HG02610 (cell line): Measurements from ENCODE around the gene PTPRU.

Experiments
- ATAC-seq: cut with Tn5 transposase; IDR thresholded peaks from one replicate; pipeline ENCODE4 v1.9.1; 2021; ENCODE audit warnings: mild to moderate bottlenecking, moderate library complexity; ENCODE audit not compliant: unreplicated experiment

Gene PTPRU

DNA sequence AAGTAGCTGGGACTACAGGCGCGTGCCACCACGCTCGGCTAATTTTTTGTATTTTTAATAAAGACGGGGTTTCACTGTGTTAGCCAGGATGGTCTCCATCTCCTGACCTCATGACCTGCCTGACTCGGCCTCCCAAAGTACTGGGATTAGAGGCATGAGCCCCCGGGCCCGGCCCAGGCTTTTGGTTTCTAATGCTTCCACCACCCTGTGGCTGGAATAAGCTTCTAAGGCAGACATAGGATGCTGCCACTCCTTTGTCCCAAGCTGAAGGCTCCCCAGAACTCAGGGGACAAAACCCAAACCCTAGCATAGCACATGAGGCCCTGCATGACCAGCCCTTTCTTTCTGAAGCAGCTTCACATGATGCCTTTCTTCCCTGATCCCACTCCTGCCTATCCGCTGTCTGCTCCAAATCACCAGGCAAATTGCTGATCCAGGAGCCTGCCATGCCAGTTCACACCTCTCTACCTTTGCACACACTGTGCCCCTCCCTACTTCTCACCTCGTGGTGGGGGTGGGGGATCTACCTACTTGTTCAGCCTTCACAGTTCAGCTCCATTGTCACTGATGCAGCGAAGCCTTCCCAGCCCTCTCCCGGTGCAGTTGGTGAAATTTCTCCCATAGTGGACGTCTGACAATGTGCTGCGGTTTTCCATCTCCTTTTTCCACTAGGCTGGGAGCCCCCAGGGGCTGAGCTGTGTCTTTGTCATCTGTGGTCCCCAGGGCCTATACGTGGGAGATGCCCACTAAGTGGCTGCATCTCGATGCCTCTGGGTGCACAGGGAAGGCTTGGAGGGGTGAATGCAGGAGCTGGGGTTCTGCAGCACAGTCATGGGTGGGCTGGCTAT, 6.9 kb downstream of the PTPRU start:
- no peak for ATAC-seq

DNA sequence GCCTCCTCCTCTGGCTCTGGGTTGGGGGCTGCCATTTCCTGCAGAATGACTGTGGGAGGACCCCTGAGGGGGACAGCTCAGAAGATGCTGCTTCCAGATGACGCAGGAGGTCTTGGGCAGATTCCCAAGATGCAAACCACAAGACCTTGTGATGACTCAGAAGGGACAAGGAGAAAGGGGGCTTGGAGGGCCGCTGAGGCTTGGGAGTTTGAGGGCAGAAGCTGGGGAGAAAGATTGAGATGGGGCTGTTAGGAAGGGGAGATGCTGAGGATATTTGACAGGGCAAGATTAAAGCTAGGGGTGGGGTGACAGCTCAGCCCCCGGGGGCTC, 7.5 kb downstream of the PTPRU start:
- no peak for ATAC-seq

DNA sequence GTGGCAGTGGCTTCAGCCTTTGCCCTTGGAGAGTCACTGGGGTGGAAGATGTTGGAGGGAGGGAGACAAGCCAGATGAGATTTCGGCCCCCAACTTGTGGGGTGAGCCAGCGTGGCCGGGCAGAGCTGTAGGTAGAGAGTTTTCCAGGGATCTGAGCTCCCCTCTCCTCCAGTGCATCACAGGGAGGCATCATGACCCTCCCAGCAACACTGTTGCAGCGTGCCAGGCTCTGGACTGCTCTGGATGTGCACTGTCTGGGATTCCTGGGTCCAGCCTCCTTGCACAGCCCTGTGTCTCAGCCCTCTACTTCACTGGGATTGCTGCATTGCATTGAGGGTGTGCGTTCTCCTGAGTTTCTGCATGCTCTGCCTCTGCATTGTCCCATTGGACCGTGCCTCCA, 8.9 kb downstream of the PTPRU start:
- no peak for ATAC-seq

DNA sequence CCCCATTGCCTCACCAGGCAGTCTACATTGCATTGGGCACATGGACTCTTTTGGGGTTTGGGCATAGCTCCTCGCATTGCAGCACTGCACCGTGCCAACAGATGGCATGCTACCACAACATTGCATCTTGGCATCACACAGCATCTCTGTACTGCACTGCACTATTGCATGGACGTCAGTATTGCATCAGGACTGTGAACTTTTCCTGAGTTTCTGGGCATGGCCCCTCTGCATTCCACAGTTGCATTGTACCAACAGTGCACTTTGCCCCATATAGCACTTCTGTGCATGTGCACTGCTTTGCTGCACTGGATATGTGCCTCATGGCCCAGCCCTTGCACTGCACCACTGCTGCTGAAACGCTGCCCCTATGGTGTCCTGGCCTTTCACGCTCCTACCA, 9.6 kb downstream of the PTPRU start:
- no peak for ATAC-seq

DNA sequence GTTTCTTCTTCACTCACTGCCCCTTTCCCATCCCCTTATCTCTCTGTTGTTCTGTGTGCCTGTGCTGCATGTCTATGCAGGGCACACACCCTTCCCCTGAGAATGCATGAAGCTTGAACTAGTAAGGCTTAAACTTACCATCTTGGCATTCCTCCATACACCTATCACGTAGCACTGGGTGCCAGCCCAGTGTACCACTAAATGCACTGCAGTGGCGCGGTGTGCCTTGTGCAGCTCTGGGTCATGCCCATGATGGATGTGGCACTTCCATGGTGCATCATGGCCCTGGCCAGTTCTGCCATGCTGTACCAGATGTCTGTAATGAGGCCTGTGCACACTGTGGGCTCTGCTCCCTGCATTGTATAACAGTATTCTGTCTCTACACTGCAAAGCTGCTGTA, 10.7 kb downstream of the PTPRU start:
- ATAC-seq = no peak

DNA sequence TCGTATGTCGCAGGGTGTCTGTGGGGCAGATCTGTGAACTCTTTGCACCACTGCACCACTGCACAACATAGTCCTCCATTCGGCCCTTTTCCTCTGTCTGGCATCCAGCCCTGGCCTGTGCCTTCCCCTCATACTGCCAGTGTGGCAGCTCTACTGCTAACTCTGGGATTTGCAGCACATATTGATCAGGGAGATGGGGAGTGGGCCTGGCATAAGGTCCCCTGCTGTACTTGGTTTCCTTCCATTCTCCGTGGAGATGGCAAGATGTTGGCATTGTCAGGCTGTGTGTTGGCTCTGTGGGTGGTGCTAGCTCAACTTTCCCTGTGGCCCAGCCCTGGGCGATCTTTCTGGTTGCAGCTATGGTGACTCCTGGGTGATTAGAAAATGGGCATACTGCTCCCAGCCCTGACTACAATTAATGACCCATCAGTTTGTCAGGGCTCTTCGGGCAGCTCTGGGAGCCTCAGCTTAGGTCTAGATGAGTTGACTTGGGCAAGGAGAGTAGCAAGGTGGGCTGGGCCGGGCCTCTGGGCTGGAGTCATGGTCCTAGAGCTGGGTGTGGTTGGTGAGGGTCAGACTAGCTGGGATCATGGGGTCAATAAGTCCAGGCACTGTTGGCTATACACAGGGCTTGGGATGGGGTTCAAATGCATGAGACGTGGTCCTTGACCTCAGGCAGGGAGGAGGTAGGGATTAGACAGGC, 11.4 kb downstream of the PTPRU start:
- no peak for ATAC-seq

DNA sequence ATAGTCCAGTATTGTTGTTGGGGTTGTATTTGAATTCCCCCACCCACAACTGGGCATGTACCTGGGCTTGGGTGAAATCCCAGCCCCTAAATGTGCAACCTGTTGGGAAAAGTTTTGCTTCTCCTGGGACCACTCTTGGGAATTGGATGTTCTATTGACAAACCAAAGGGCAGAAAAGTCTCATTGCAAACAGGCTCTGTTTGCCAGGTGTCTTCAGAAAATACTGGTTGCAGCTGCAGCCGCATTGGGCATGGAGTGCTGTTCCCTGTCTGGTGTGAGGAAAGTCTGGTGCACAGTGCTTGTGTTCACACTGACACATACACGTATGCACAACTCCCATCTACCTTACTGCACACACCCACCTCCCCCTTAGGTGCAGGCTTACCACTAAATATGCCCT, 12.1 kb downstream of the PTPRU start:
- ATAC-seq = no peak

DNA sequence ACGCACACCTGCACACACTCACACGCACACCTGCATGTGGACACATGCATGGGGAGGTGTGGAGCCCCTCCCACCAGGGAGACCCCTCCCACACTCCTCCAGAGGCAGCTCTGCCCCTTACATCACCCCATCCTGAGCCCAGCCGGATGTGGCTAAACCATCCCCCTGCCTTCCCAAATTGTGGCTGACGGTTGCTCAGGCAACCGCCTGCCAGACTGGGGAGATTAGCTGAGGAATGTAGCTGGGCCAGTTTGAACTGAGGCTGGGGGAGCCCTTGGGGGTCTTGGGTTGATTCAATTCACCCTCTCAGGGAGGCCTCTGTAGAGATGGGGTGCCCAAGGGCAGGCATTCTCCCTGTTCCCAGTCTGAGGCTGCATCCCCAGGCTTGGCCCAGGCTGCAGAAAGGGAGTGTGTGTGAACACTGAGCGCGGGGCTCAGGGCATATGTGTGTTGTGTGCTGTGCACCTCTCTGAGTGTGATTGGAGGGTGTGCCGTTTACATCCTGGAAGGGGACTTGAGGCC, 12.9 kb downstream of the PTPRU start:
- no peak for ATAC-seq

DNA sequence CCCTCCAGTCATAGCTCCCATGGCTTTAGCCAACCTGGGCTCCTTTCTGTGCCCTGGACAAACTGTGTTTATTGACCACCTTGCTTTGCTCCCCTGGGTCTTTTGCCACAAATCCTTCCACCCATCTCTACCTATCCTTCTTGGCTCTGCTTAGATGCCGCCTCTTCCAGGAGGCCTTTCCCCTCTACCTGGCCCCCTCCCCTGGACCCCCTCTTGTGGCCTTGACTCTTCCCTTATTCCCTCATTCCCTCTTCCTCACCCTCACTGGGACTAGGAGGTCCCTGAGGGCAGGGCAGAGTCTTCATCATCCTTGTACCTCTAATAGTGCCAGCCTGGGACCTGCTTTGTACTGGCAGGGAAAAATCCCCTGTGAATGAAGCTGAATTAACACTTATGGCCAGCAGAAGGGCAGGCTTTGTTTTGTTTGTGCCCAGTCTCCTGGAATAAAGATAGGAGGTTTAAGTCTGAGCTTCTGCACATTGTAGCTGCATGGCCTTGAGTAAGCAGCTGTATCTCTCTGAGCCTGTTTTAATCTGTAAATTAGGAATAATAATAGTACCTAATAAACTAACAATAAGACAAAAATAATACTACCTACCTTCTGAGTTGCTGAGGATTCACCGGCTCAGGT, 13.7 kb downstream of the PTPRU start:
- ATAC-seq = no peak

DNA sequence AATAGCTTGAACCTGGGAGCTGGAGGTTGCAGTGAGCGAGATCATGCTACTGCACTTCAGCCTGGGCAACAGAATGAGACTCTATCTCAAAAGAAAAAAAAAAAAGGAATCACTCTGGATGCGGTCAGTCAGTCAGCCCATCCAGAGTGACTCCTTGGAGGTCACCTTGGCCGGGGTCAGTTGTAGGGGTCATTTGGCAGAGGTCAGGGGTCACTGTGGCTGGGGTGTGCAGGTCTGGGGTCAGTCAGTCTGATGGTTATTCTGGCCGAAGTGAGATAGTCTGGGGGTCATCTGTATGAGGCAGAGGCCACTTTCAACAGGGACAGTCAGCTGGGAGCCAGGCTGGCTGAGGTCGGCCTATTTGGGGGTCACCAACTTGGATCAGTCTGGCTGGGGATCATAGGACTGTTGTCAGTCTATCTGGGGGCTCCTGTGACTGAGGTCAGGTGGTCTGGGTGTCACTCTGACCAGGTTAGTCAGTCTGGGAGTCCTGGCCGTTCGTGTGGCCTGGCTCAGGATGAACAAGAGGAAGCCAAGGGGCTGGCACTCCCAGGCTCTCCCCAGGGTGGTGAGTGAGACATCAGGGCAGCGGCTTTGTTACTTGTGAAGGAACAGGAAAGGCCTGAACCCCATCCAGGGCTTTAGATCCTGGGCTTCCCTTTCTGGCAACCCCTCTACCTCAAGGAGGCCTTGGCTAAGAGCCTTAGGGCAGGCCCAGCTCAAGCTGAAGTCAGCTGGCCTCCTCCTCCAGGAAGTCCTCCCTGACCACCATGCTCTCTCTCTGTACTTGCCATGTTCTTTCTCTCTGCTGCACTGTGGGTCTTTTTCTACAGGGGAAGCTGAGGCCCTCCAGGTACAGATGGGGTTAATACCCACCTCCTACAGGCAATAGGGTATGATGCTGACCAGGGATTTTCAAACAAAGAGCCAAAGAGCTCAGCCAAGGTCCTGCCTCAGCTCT, 15.1 kb downstream of the PTPRU start:
- ATAC-seq = no peak

DNA sequence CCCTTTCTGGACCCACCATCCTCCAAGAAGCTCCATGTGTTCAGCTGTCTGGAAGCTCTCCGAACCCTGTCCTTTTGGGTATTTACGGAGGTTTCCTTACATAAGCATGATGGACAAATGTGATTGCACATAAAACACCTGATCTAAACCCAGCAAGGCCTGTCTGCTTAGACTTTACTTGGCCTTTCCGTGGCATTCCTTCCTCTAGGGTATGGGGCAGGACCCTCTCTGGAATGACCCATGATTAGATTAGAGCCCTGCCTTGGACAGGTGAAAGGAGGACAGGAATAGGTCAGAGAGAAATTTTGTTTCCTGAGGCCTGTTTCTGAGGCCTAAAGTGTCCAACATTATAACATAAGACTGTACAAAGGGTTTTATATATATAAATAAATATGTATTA, 16.9 kb downstream of the PTPRU start:
- ATAC-seq = no peak

DNA sequence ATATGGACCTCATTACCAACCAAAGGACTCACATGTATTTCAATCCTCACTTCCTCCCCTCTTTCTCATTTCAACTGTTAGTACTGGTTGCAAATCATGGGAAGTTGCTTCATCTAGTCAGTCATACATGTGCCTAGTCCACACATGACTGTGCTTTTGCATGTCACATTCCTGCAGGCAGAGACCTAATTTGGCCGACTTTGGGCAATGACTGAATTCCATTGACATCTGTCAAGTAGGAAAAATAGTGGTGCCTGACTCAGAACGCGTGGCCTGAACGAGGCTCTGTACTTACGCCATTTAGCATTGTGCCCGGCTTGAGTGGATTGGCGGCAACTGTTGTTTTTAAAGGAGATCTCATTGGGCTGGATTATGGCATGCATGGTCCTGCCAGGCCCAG, 18.0 kb downstream of the PTPRU start:
- no peak for ATAC-seq

DNA sequence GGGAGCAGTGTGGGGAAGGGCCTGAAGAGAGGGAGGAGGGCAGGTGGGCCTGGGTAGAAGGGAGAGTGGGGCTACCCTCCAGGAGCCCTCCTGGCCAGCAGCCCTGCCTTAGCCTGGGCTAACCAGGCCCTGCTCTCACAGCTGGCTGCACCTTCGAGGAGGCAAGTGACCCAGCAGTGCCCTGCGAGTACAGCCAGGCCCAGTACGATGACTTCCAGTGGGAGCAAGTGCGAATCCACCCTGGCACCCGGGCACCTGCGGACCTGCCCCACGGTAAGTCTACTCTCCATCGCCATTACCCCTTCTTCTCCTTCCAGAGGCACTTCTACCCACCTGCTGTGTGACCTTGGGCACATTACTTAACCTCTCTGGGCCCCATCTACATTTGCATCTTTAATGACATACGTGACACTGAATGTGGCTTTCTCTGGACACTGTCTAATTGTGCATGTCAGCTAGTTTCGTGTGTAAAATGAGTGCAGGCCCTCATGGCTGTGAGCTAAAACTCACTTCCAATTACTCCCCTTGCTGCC, 18.9 kb downstream of the PTPRU start:
- no peak for ATAC-seq

DNA sequence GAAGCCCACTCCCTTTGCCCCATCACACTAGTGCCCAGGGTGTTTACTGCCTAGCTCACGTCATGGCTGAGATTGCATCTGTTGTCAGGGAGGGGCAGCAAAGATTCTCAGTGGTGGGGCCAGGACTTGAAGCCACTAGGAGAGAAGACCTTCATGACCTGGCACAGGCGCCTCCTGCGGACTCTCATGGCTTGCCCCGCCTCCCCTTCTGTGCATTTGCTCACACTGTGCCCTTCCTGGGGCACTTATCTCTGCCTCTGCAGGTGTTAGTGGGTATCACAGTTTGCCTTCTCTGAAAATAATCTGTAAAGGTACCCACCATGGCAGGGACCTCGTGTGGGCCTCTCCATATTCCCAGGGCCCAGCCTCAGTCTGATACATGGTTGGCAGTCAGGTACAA, 20.1 kb downstream of the PTPRU start:
- no peak for ATAC-seq

DNA sequence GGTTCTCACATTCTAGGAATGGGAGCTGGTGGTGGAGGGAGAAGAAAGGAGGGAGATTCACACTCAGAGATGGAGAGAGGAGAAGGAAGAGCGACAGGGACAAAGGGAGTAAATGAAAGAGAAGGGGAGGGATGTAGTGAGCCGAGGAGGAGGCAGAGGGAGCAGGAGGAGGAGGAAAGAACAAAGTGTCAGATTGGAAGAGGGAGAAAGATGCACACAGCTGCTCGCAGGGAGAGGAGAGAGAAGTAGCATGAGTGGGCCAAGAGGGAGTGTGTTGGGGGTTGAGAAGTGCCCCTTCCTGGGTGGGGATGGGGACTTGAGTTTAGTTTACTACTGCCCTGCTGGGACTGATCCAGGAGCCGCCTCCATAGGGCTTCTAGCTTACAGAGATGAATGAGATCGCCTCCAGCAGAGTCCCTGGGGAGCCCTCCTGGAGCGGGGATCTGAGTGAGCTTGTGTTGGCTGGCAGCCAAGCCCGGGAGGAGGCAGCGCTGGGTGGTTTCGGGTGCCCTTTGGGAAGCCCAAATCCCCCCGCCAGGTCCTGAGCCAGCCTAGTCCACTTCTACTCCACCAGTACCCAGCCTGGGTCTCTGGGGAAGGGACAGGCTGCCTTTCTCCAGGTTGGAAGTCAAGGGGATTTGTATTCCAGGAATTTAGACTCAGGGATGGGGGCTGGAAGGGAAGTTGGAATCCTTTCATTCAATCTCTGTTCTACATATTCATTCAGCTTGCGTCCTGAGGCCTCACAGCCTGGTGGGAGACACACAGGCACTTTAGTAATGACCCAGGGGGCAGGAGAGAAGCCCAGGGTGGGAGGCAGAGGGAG, 20.9 kb downstream of the PTPRU start:
- ATAC-seq = no peak

DNA sequence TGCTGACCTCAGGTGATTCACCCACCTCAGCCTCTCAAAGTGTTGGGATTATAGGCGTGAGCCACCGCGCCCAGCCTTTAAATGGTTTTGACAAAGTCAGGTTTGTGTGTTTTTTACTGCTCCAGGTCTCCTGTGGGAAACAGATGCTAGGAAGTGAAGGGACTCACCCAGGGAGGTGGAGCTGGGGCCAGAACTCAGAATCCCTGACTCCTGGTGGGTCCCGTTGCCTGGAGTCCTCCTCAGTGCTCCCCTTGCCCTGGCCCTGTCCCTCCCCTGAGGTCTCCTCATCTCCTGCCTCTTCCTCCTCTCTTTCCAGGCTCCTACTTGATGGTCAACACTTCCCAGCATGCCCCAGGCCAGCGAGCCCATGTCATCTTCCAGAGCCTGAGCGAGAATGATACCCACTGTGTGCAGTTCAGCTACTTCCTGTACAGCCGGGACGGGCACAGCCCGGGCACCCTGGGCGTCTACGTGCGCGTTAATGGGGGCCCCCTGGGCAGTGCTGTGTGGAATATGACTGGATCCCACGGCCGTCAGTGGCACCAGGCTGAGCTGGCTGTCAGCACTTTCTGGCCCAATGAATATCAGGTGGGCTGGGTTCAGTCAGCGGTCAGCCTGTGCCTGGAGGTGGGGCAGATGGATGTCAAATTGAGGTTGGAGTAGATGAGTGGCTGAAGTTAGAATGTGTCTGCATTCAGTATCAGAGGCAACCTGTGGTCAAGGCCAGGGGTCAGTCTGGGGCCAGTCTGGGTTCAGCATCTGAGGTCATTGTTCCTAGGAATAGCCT, 22.1 kb downstream of the PTPRU start:
- ATAC-seq = no peak

DNA sequence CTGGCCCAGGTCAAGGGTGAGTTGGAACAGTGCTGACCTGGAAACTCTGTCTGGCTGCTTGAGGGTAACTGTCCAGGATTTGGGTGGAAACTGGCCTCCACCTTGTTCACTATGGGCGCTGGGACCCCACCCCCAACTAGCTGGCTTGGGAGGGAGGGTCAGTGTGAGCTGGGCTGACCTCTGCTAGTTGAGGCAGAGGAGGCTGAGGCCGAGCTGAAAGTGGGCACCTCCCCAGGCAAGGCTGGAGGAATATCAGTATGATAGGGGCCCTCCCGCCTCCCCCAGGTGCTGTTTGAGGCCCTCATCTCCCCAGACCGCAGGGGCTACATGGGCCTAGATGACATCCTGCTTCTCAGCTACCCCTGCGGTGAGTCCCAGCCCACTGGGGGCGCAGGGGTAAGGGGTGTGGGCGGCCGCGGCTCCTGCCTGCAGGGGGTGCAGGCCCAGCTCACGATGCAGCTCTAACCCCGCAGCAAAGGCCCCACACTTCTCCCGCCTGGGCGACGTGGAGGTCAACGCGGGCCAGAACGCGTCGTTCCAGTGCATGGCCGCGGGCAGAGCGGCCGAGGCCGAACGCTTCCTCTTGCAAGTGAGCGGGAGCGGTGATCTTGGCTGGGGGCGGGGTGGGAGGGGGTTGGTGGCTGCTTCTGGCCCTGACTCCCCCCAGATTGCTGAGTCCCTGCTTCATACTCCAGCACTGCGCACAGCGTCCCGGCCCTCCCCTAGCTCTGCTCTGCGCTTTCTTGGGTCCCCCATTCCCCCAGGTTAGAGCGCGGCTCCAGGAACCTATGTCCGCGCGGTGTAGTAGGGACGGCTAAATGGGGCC, 22.9 kb downstream of the PTPRU start:
- no peak for ATAC-seq

DNA sequence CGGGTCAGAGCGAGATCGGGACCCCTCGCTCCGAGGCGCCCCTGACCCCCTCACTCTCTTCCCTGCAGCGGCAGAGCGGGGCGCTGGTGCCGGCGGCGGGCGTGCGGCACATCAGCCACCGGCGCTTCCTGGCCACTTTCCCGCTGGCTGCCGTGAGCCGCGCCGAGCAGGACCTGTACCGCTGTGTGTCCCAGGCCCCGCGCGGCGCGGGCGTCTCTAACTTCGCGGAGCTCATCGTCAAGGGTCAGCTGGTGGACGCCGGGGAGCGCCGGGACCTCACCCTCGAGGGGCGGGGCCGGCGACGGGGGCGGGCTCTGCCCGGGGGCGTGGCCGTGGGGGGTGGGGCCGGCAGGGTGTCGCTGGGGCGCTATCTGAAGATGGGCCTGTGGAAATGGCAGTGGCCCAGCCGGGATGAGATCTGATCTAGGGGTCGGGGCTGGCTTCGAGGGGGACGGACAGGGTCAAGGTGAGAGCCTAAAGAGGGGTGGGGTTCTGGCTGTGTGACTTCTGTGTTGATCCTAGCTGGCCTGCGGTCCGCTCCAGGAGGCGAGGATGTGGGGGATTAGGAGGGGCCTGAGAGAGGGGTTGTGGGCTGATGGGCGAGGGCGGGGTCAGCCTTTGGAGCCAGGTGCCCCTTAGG, 23.6 kb downstream of the PTPRU start:
- ATAC-seq = no peak
